Stimulated activated naive CD8-positive, alpha-beta T cell treated with anti-CD3 and anti-CD28 coated beads, Interleukin-15, Interleukin-2, amounts not matched to agents 100 U/mL and 50 U/mL, for 24 hours (primary cell): ENCODE measurements around the gene AANAT.

Experiments
- ATAC-seq: fragments of 150-1000 bp; cut with Tn5 transposase; one replicate; pipeline ENCODE4 v1.10.0; 2021
- DNase-seq: peaks from one replicate; pipeline ENCODE4 v3.0.0; 2021

Gene AANAT

DNA sequence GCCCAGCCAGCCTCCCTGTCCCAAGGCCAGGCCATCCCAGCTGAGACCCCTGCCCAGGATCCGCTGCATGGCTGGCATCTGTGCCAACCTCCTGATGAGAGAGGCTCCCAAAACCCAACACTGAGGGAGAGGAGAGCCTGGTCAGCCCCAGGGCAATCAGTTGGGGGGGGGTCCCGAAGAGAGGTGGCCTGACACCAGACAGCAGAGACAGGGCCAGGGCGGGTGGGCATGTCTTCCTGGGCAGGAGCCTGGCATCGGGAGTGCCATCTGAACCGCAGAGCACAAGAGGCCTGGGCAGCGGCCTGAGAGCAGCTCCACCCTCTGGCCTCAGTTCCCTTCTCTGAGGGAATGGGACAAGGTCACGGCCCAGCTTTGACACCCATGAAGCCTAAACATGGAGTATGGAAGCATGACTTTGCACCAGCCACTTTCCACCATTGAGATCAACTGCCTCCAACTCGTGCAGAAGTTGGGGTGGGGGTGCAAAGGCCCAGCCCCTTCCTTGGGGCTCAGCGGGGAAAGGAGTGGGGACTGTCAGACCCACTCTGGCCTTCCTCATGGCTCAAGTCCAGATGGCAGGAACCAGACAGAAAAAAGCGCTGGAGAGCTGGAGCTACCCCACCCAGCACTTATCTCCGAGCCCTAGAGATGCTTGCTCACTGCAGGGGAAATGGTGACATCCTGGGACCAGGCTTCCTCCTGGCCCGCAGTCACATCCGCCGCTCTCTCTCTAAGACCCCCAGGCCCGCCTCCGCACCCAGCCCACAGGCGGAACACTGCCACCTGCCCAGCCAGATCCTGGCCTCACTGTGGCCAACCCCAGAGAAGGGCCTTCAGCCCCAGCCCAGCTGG, 24.1 kb downstream of the AANAT start:
- ATAC-seq (no peak), DNase-seq (peak; percentile 40)

DNA sequence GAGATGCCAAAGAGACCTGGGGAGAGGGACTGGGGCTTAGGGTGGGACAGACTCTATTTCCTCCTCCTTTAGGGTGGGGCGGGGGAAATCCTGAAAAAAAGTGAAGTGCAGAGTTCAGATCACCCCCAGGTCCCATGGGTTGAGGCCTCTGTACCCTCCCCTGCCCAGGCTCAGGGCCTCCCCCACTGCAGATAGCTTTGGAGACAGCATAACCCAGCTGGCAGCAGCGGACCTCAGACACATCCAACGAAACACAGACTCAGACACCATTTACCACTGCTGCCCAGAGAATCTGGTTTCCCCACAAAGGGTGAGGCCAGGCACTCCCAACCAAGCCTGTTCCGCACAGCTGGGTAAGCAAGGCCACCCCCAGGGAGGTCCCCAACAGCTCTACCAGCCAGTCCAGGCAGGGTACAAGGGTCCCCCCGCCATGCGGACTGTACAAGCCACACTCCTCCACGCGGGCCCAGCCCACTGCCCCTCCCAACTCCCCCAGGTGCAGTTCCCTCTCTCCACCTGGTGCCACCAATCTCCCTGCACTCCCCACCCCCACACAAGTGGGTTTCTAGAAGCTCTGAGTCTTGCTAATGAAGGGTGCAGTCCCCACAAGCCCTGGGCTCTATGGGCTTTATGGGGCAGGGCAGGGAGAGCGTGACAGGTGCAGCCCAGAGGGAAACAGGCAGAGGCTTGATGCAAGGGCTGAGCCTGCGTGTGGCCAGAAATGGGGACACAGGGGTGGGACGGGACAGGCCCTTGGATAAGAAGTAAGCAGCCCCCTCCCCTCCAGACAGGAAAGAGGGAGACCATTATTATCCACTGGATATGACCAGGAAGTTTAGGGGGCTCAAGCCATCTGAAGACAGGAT, 25.0 kb downstream of the AANAT start:
- ATAC-seq (peak; percentile 58), DNase-seq (peak; percentile 61)

DNA sequence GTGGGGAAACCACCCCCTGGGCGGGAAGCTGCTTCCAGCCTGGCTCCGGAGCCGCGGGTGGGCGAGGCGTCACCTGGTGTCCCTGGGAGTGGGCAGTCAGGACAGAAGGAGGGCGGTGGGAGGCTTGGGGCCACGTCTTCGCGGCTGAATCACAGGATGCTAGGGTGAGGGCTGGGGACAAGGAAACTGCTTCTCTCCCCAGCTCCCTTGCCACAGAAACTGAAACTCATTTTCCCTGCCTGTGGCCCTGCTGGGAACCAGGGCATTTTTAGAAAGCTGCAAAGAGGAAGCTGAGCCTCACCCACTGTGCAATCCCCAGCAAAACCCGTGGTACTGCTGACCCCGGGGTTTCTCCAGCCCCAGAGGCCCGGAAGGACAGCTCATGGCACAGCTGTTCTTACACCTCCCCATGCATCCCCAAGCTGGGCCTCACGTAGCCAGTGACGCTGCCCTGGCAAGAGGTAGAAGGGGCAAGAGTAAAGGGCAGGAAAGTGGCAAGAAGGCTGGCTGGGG, 25.6 kb downstream of the AANAT start:
- DNase-seq (peak; percentile 76), ATAC-seq (peak; percentile 70)

DNA sequence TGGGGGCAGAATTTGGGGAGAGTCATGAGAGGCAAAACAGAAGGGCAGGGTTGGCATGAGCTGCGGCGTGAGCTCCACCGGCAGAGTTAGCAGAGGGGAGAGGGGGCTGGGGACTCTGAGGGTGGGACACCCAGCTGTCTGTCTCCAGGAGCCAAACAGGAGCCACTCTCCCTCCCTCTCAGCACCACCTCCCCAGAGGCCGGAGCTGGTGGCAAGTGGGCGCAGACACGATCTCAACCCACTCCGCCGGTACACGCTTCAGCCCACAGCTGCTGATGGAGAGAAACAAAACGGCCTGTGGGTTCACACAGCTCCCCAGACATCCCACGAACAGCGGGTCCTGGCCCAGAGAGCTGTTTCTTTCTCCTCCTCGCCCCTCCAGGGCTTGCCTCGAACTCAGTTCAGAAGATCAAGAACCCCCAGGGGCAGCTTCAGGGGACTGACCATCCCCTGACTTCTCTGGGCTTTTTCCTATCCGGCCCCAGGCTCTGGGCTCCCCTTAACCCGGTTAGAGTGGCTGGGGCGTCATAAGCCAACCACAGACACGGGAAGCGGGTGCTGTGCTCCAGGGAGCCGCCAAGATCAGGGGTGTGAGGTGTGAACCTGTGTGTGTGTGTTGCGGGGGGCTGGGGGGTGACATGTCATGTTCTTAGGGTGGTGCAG, 26.2 kb downstream of the AANAT start:
- ATAC-seq (peak; percentile 1), DNase-seq (peak; percentile 47)

DNA sequence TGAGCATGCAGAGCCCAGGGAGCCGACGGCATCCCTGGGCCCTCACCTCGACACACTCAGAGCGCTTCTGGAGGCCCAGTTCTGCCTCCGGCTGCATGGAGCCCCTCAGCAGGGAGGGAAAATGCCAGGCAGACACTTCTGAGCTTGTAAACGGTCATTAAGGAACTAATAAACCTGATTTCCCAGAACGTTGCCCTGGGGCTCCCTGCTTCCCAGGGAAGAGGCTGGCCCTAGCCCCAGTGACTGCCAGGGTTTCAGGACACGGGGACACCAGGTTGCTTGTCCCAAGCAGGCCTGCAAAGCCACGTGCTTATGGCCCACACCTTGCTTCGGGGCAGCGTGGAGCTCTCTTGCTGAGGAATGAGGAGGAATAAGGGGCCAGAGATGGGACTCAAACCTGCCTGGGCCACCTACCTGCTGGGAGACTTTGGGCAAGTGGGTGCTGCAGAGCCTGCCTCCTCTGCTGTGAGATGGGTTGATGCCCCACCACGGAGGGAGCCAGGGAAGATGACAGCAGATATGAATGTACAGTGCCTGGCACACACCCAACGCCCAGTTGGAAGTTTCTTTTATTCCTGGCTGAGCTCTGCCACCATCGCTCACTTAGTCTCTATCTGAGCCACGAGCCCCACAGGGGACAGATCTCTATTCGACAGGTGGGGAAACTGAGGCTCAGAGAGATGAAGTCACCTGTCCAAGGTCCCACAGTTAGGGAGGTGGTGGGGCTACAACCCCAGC, 28.4 kb downstream of the AANAT start:
- ATAC-seq, result no peak
- no peak for DNase-seq

DNA sequence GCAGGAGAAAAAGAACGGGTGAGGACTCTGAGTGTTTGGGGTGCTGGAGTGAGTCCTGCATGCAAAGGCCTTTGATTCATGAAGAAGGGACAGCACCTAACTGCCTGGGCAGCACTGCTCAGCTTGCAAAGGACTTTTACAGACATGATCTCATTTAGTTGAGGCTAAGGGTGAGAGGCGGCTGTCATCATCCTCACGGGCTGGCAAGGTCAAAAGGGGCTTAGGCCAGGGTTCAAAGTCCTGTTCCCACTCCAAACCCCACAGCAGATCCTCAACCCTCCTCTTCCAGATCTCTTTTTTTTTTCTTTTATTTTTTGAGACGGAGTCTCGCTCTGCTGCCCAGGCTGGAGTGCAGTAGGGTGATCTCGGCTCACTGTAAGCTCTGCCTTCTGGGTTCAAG, 29.1 kb downstream of the AANAT start:
- DNase-seq (no peak), ATAC-seq (no peak)

DNA sequence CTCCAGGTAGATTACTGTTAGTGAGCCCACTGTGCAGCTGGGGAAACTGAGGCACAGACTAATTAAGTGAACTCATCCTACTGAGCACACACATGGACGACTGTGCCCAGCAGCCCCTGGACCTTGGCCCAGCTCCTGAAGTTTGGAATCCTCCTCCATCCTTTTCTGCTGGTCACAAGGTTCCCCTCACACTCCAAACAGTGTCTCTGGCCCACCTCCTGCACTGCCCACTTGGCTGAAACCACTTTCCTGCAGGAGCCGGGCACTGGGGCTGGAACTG, 30.2 kb downstream of the AANAT start:
- DNase-seq (no peak), ATAC-seq (no peak)

DNA sequence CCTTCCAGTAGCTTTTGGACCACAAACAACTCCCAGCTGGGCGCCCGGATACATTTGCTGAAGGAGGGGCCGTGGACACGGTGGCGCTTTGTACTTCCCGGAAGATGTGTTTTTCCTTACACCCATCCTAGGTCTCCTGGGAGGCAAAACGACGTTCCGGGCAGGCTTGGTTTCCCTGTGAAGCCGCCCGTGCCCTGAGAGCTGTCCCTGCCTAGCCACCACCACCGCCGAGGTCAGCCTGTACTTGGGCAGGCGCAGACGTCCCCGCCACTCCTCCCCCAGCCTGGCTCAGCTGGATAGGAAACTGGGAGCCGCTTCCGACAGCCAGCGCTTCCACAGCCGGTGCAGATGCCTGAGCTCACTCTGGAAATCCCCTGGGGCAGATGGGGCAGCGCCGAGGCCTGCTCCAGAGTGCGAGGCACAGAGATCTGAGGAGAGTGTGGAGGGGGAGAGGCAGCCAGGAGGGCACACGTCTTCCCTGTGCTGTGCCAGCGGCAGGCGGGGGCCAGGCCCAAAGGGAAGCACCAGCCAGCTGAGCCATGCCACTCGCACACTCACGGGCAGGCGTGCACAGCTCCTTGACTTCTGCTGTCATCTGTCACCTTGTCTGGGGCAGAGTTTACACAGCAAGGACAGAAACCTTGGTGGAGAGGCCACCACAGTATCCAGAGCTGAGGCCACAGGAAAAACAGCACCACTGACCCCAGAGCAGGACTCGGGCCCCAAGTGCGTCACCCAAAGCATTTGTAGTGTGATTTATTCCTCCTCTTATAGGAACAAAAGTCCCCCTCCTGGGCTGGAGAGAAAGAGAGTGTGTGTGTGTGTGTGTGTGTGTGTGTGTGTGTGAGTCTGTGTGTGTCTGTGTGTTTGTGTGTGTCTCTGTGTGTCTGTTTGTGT, 30.8 kb downstream of the AANAT start:
- DNase-seq, result no peak

DNA sequence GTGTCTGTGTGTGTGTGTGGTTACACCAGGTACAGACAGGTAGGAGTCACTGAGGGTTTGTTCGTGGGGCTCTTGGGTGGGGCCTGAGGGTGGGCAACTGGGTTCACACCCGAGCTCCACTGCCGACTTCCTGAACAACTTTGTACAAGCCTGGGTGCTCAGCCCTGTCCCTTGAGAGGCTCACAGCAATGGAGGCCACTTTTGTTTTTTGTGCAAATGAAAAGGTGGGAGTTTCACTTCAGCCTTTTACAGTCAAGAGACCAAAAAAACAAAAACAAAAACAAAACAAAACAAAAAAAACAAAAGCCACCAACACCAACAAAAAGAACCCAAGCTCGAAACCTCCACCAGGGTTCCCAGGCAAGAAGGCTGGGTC, 31.5 kb downstream of the AANAT start:
- ATAC-seq (no peak), DNase-seq (no peak)

More for the DNA sequence above, 30.8 kb downstream of the AANAT start:
- ATAC-seq, result no peak

DNA sequence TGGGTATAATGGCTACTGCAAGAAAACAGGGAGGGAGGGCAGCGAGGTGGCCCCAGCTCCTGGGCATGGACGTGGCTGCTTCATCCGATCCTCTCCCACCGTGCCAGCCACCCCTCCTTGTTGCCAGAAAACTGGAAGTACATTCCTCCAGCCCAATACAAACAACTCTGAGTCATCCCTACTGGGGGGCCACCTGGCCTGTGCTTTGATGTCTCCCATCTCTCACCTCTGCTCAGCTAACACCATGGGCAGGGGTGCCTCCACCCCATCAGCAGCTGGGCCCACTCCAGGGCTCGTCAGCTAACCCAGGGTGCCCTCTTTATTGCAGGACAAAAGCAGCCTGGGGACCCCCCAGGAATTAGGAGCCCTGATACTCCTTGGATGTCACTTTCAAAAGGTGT, 31.9 kb downstream of the AANAT start:
- ATAC-seq (no peak), DNase-seq (no peak)

DNA sequence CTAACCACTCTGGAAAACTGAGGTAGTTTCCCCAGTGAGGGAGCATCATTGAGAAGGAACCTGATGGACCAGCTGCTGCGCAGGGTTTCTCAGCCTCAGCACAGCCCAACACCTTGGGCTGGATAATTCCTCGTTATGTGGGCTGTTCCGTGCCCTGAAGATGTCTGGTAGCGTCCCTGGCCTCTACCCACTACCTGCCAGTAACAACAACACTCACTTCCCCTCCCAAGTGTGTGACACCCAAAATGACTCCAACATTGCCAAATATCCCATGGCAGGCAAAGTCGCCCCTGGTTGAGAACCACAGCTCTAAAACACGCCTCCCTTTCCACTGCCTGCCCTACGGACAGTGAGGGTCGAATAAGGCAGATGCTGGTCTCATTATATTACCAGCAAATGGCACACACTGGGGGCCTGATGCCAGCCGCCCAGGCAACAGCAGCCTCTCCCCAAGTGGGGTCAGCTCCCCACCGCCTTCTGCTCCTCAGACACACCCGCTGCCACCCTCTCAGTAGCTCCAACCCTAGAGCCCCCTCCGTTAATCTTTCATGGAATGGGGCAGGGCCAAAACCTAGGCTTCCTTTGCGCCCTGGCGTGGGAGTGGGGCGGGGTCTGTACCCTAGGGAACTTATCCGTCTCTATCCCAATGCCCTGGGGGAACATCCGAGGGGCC, 32.8 kb downstream of the AANAT start:
- no peak for ATAC-seq
- no peak for DNase-seq

DNA sequence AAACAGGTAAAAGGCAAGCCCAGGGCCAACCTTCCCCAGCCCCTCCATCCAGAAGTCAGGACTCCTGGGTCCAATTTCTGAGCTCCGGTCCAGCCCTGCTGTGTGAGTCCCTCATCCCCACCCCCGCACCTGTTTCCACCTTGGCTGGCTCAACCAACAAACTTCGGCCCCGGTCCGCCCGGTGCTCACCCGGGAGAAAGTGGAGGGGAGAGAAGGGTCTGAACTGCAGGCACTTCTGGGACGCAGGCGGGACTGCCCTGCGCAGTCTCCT, 33.3 kb downstream of the AANAT start:
- DNase-seq (no peak), ATAC-seq (peak; percentile 8)

DNA sequence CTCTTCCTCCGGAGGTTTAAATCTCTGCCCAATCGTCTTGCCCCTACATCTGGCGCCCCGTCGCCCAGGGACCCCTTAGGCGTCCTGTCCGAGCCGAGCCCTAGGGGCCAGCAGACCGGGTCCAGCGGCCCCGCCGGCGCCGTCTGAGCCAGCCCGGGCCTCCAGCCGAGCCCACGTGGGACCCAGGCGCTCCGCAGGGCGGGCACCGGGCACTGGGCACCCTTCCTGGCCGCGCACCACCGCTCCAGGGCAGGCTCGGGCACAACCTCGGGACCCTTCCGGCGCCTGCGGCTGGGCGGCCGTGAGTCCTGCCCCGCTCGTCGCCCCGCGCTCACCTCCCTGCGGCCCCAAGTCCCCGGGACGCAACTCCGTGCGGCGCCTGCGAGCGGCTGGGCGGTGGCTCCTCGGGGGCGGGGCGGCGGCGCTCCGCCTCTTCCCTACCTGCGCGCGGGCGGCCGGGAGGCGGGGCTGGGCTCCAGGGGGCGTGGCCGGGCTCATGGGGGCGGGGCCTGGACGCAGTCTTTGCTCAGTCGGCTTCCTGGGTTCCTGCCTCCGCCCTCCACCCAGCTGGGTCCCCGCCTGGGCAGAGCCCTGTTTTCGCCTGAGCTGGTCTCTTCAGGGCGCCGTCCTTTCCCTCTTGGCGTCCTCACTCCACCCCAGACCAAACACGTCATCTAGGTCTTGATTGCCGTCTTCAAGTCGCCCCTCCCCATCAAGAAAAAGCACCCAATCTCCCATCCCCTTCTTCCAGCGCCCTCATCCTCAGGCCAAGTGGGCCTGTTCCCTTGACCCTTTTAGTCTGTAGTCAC, 33.8 kb downstream of the AANAT start, which contains the start of gene RHBDF2:
RHBDF2 (minus strand) TSS at position 406 of the 809 bp plus-strand sequence. CDS start 19,899 bp downstream, outside the sequence.
- ATAC-seq, result peak; percentile 93
- DNase-seq, result peak; percentile 97

DNA sequence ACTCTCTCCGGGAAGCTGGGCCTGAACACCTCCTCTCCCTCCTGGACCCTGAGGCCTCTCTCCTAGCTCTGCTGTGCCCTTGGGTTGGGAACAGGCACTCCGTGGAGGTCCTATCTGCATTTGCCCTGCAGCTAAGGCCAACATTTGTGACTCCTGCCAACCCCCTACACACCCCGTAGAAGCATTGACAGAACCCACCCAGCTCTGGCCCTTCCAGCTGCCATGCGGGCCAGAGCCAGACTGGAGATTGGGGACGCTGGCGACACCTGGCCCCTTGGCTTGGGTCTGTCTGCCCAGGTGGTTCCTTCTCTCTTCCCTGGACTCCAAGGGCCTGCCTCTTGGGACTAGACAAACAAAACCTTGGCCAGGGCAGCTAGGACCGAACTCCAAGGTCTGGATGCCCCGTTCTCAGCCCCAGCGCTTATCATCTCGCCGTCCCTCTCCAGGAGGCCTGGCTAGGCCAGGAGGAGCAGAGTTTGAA, 34.5 kb downstream of the AANAT start:
- ATAC-seq, result no peak
- no peak for DNase-seq

DNA sequence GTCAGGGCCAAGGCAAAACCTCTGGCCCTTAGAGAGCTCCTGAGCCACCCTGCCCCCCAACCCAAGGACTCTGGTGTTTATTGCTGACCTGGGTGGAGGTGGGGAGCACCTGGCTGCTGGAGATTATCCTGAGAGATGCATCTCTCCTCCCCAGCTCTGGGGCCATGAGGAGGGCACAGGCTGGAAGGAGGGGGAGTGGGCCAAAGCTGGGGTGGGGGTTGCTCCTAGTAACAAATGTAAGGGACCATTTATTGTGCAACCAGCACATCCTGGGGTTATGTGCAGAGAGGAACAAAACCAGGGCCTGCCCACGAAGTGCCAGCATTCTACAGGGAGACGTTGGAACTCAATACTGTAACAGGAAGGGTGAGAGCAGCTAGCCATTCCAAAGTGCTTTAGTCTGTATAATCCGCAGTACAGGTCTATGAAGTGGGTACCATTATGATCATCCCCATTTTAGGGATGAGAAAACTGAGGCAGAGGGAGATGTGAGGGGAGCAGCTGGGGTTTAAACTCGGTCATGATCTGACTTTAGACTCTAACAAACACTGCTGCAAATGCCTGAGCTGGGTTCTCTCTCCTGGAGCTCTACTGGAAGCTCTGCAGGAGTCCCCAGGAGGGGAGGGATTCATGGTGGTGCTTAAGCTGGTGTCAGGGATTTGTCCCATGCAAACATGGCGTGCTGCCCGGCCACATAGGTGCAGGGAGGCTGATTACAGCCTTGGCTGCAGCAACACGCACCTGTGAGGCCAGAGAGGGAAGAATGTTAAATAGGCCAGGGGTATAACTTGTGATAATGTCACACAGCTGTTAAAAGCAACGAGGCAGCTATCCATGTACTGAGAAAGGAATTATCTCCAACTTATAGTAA, 35.2 kb downstream of the AANAT start:
- ATAC-seq, result no peak
- DNase-seq, result no peak

DNA sequence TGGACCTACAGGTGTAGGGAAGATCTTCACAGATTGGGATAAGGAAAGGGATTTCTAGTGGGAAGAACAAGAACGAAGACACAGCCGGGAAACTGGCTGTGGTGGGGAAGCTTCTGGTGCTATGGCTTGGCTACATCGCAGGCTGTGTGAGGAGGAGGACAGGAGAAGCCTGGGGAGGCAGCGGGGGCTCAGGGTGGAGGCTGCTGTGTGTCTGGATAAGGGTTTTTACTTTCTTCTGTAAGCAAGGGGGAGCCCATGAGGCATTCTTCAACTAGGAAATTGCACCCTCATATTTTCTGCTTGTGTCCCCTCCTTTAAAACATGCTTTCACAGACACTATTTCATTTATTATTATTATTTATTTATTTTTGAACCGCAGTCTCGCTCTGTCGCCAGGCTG, 36.7 kb downstream of the AANAT start:
- DNase-seq, result no peak
- no peak for ATAC-seq

DNA sequence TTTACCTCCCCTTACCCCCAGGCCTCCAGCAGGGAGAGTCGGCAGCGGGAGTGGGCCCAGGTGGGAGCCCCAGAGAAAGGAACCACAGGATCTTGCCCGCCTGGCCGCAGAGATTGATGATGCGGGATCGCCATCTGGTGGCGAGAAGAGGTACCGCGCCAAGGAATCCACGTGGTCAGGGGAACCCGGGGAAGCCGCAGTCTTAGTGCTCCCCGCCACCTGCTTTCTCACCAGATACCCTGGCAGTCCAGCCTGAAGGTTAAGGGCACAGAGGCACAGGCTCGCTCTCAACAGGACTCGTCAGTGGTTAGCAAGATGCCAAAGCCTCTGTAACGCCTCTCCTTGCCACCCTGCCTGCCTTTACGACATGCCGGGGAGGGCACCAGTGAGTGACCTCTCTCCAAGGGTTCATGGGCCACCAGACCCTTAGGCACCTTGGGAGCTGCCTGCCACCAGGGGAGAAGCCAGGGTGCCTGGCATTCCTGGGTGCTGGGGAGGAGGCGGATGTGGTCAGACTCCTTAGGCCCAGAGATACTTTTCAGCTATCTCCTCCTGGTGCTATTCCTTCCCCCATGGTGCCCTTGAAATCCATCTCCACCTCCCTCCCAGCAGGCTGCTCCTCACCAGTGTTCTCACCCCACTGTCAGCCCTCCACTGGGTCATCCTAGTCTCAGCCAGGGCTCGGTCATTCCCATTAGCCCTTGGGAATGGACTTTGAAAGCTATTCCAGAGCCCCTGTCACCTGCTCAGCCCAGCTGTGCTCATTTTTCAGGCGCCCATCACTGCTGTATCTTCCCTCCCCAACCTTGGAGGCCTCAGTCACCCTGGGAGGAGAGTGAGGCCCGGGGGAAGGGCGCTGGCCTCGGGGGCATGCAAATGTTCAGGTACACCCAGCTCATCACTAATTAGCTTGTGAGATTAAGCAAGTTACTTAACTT, 39.3 kb downstream of the AANAT start:
- DNase-seq, result peak; percentile 91
- peak; percentile 85 for ATAC-seq
